Left lung (tissue), 10 donors: ENCODE measurements around the gene MICU2. TPM values are rescaled to one million over a fixed set of nuclear protein-coding genes. Genes with fewer than 3 reads are reported as not detected.

Experiments
- ATAC-seq: fragments of 200-7000 bp; cut with Tn5 transposase; one replicate; pipeline ENCODE4 v1.9.1; 2020; ENCODE audit warnings: moderate library complexity
- DNase-seq, 4 donors: peaks; one replicate each; pipeline ENCODE4 v3.0.0-alpha.2; 2013 to 2020
- H3K27ac ChIP-seq, 2 donors: fragments of 200-600 bp; sonication (generic) in 1 of 2; one replicate each; pipeline versions ENCODE4 v1.5.0 to v1.8.0; 2020 to 2021
- H3K27me3 ChIP-seq, 2 donors: fragments of 200-600 bp; sonication (generic) in 1 of 2; one replicate each; pipeline versions ENCODE4 v1.5.0 to v1.8.0; 2020 to 2021
- H3K36me3 ChIP-seq, 2 donors: fragments of 200-600 bp; sonication (generic) in 1 of 2; one replicate each; pipeline versions ENCODE4 v1.5.0 to v1.8.0; 2020 to 2021
- H3K4me1 ChIP-seq, 2 donors: fragments of 200-600 bp; one replicate each; pipeline ENCODE4 v1.8.0; 2021
- H3K4me3 ChIP-seq, 2 donors: fragments of 200-600 bp; sonication (generic) in 1 of 2; one replicate each; pipeline versions ENCODE4 v1.5.0 to v1.8.0; 2020 to 2021; ENCODE audit warnings: mild to moderate bottlenecking in 1 of 2
- H3K9me3 ChIP-seq, 2 donors: fragments of 200-600 bp; sonication (generic) in 1 of 2; one replicate each; pipeline versions ENCODE4 v1.5.0 to v1.8.0; 2020 to 2021
- intact Hi-C, 2 donors: fragments of 100-400 bp; cut with DNase I; formaldehyde crosslinking; loops; one replicate each; pipeline versions ENCODE4 v1.11.2 to v1.14.2; 2022
- polyA plus RNA-seq, 6 donors: library from polyadenylated mRNA; unstranded; fragments of 120-200 nt; gene quantifications; one replicate each; pipeline ENCODE4 v1.2.1, GENCODE V29; 2013; ENCODE audit not compliant: insufficient read length in 6 of 6
- total RNA-seq, 2 donors: library from RNA; stranded (reverse); fragmentation: NEBNext Ultra II Directional; extraction: Animal tissue kit (Norgen Biotek cat#: 25700); gene quantifications; one replicate each; pipeline ENCODE4 v1.2.1, GENCODE V29; 2021
- TF ChIP-seq, protein P1 (sequence below), 2 donors: fragments of 200-600 bp; sonication (generic) in 1 of 2; IDR thresholded peaks; one replicate each; pipeline versions ENCODE4 v1.5.0 to v1.8.0; 2021; ENCODE audit warnings: antibody characterized with exemption in 2 of 2
- donor health status: DM: no; HTN: yes; CAD: no.
- donor health status: DM: no; HTN: no; CAD: no.

Gene MICU2
- total and polyA plus RNA-seq, 8 donors, result 32.4 to 96.7 (median 76.4) TPM

DNA sequence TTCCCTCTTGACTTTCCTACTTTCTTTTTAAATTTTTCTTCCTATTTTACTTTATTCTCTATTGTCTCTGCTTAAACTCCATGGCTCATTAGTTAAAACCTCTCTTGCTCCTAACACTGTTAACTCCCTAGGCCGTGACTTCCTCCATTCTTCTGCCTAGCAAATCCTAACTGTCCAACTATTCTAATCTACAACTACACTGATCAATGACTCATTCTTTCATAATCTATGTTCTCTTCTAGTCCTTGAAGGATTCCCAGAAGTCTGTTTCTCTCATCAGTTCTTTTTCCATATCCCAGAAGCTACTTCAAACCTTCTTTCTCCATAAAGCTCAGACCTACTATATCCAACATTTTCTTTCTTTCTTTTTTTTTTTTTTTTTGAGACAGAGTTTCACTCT, 66.9 kb downstream of the MICU2 start:
- no peak overlapping the region for H3K27ac ChIP-seq
- ATAC-seq (no peak), DNase-seq (no peak)
- H3K4me3 ChIP-seq, result no peak overlapping the region
- TF ChIP-seq, protein P1, sequence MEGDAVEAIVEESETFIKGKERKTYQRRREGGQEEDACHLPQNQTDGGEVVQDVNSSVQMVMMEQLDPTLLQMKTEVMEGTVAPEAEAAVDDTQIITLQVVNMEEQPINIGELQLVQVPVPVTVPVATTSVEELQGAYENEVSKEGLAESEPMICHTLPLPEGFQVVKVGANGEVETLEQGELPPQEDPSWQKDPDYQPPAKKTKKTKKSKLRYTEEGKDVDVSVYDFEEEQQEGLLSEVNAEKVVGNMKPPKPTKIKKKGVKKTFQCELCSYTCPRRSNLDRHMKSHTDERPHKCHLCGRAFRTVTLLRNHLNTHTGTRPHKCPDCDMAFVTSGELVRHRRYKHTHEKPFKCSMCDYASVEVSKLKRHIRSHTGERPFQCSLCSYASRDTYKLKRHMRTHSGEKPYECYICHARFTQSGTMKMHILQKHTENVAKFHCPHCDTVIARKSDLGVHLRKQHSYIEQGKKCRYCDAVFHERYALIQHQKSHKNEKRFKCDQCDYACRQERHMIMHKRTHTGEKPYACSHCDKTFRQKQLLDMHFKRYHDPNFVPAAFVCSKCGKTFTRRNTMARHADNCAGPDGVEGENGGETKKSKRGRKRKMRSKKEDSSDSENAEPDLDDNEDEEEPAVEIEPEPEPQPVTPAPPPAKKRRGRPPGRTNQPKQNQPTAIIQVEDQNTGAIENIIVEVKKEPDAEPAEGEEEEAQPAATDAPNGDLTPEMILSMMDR (IDR thresholded peaks at IDR 0.05), result no peak
- H3K9me3 ChIP-seq, result no peaks in the 10 kb centered on the region
- H3K4me1 ChIP-seq, result peaks cover 0 to 3% of the 10 kb centered on the region in 2 donors
- intact Hi-C loops, result no loop called here
- no peaks in the 10 kb centered on the region for H3K27me3 ChIP-seq
- peaks cover 0 to 15% of the 10 kb centered on the region in 2 donors for H3K36me3 ChIP-seq

DNA sequence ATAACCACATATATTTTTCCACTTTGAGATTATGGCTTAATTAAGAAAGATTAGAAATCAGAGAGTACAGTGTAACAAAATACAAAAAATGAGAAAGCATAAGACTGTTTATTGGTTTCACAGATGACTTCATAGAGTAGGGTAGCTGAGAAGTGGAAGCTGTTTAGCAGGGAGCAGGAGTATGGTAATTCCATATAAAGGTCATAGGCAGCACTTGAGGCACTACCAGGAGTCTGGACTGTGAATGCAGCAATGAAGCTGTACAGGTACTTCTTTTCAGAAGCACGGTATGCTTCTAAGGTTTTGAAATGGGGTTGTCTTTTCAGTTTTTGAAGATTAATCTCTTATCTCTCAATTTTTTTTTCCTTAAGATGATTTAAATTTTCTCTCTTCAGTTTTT, 69.2 kb downstream of the MICU2 start:
- Histone ChIP-seq H3K4me1 (no peaks in the 10 kb centered on the region), H3K9me3 (no peaks in the 10 kb centered on the region), H3K4me3 (no peak overlapping the region), H3K27ac (no peak overlapping the region), H3K27me3 (no peaks in the 10 kb centered on the region), H3K36me3 (peaks cover 0 to 15% of the 10 kb centered on the region in 2 donors)
- TF ChIP-seq, protein P1 (IDR thresholded peaks at IDR 0.05), result no peak
- intact Hi-C loops, result no loop called here
- ATAC-seq (no peak), DNase-seq (no peak)

DNA sequence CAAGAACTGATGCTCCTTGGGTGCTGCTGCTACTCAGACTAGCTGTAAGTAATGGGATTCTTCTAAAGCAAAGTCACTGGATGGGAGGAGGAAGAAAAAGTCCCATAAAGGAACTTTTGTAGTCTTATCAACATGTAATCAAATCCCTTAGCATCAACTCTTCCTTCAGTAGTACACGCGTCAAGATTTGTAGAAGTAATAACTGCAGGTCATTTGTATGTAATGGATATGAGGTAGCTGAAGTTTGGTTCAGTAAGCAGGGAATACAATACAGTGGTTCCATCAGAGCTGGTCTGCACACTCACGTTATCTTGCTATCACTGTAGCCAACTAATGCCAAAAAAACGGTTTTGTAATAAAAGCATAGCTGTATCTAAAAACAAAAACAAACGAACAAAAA, 72.5 kb downstream of the MICU2 start:
- Histone ChIP-seq H3K36me3 (peaks cover 0 to 23% of the 10 kb centered on the region in 2 donors), H3K4me1 (no peaks in the 10 kb centered on the region), H3K4me3 (no peak overlapping the region), H3K27ac (no peak overlapping the region), H3K9me3 (no peaks in the 10 kb centered on the region), H3K27me3 (no peaks in the 10 kb centered on the region)
- DNase-seq (no peak), ATAC-seq (no peak)
- intact Hi-C loops, result no loop called here
- TF ChIP-seq, protein P1 (IDR thresholded peaks at IDR 0.05), result no peak

DNA sequence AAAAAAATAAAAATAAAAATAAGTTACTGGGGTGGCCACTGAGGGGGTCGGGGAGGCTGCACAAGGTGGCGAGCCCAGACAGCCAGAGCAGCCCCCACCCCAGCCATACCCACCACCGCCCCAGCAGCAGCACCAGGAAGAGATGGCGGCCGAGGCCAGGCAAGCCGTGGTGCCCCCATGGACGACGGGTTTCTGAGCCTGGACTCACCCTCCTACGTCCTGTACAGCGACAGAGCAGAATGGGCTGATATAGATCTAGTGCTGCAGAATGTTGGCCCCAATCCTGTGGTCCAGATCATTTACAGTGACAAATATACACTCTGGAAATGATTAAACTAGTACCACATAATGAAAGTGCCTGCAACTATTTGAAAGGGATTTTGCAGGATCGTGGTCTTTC, 73.3 kb downstream of the MICU2 start:
- H3K4me1 ChIP-seq, result no peaks in the 10 kb centered on the region
- no peaks in the 10 kb centered on the region for H3K27me3 ChIP-seq
- no peak overlapping the region for H3K4me3 ChIP-seq
- DNase-seq, result no peak
- intact Hi-C loops, result no loop called here
- no peaks in the 10 kb centered on the region for H3K9me3 ChIP-seq
- TF ChIP-seq, protein P1 (IDR thresholded peaks at IDR 0.05), result no peak
- H3K27ac ChIP-seq, result no peak overlapping the region
- H3K36me3 ChIP-seq, result peaks cover 0 to 23% of the 10 kb centered on the region in 2 donors
- no peak for ATAC-seq

DNA sequence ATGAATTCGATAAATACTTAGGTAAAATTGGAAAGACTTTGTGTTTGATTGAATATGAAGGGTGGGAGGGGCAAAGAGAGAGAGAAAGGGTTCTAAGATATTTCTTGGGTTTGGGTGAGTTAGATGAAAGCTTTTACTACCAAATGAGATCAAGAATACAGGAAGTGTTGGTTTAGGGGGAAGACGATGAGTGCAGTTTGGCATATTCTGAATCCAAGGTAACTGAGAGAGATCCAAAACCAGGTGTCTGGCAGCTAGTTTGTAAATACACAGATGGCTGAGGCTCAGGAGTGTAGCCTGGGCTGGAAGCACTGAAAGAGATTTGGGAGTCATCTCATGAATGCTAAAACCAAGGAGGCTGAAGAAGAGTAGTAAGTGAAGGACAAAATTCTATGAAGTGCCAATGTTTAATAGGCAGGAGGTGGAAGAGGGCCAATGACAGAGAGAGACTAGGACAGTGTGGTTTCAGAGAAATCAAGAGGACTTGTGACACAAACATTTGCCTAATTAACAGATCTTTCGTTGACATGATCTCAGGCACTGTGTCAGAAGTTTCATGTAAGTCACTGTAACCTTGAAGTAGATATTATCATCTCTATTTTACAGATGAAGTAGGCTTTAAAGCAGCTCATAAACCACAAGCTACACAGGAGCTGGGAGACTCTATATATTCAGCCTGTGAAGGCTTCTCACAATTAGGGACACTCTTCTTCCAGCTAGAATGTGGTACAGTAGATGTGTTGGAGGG, 74.7 kb downstream of the MICU2 start:
- intact Hi-C loops, result no loop called here
- no peak overlapping the region for H3K4me3 ChIP-seq
- H3K27ac ChIP-seq, result no peak overlapping the region
- H3K36me3 ChIP-seq, result peaks cover 0 to 22% of the 10 kb centered on the region in 2 donors
- no peaks in the 10 kb centered on the region for H3K27me3 ChIP-seq
- ATAC-seq (no peak), DNase-seq (no peak)
- H3K9me3 ChIP-seq, result no peaks in the 10 kb centered on the region
- TF ChIP-seq, protein P1 (IDR thresholded peaks at IDR 0.05), result no peak
- no peaks in the 10 kb centered on the region for H3K4me1 ChIP-seq
